H1 (cell line): ENCODE data around the gene SHCBP1L. TPM values are rescaled to one million over a fixed set of nuclear protein-coding genes. Genes with fewer than 3 reads are reported as not detected.

Source experiments
- EP300 ChIP-seq, 2 experiments: IDR thresholded peaks; 1 replicate in 1 of 2; 2 replicates in 1 of 2; pipeline ENCODE4 v1.6.1; 2011 to 2012; ENCODE audit warnings: low read depth in 2 of 2, low read length in 2 of 2, mild to moderate bottlenecking in 2 of 2, borderline replicate concordance in 1 of 2, inconsistent platforms in 1 of 2, moderate library complexity in 1 of 2
- GABPA ChIP-seq: IDR thresholded peaks from 2 replicates; pipeline ENCODE4 v1.6.1; 2011; ENCODE audit warnings: mild to moderate bottlenecking, low read length, moderate library complexity, borderline replicate concordance; ENCODE audit not compliant: insufficient read depth
- HDAC2 ChIP-seq, 2 experiments: fragments of 300-600 bp in 1 of 2; sonication (generic) in 1 of 2; IDR thresholded peaks; 2 replicates each; pipeline ENCODE4 v1.6.1; 2011 to 2012; ENCODE audit warnings: low read depth in 2 of 2, low read length in 2 of 2, mild to moderate bottlenecking in 2 of 2, moderate library complexity in 2 of 2, borderline replicate concordance in 1 of 2, inconsistent platforms in 1 of 2
- MAX ChIP-seq: IDR thresholded peaks from 2 replicates; pipeline ENCODE4 v1.6.1; 2012; ENCODE audit warnings: inconsistent platforms
- POU5F1 ChIP-seq: IDR thresholded peaks from 2 replicates; pipeline ENCODE4 v1.6.1; 2011; ENCODE audit warnings: low read depth, mild to moderate bottlenecking, low read length, moderate library complexity
- RNF2 ChIP-seq: fragments of 200-900, 300-1000 bp; sonication (generic); IDR thresholded peaks from 2 replicates; pipeline ENCODE4 v1.7.1; 2016; ENCODE audit warnings: borderline replicate concordance, low read depth, mild to moderate bottlenecking, antibody characterized with exemption, low read length; ENCODE audit not compliant: poor library complexity, severe bottlenecking; ENCODE audit errors: missing control alignments
- RXRA ChIP-seq: IDR thresholded peaks from 2 replicates; pipeline ENCODE4 v1.6.1; 2011; ENCODE audit warnings: low read depth, mild to moderate bottlenecking, low read length, moderate library complexity; ENCODE audit not compliant: insufficient read depth
- SIX5 ChIP-seq: IDR thresholded peaks from 2 replicates; pipeline ENCODE4 v1.6.1; 2011; ENCODE audit warnings: mild to moderate bottlenecking, low read depth, low read length
- TAF1 ChIP-seq: IDR thresholded peaks from 2 replicates; pipeline ENCODE4 v1.6.1; 2011; ENCODE audit warnings: mild to moderate bottlenecking, low read depth, low read length
- TAF7 ChIP-seq: optimal IDR thresholded peaks from 2 replicates; pipeline ENCODE3; 2011; ENCODE audit warnings: low read depth, mild to moderate bottlenecking, inconsistent platforms, low read length, moderate library complexity, borderline replicate concordance
- TBP ChIP-seq: IDR thresholded peaks from 2 replicates; pipeline ENCODE4 v1.6.1; 2011; ENCODE audit warnings: low read depth, low read length, improper control_type of control experiment
- polyA plus RNA-seq, 7 experiments: library from polyadenylated mRNA; depleted of rRNA in 3 of 7; stranded (reverse) in 5 of 7; unstranded in 2 of 7; fragments of >200 nt in 5 of 7; fragments of 200-250 nt in 2 of 7; gene quantifications; 1 replicate in 5 of 7; 2 replicates in 1 of 7; 4 replicates in 1 of 7; pipeline versions ENCODE4 v1.2.1 to v1.2.3, GENCODE V29; 2011 to 2013; ENCODE audit warnings: missing spikeins in 2 of 7, mixed read lengths in 2 of 7
- total RNA-seq: library from RNA; stranded (reverse); fragmentation: NEBNext Ultra II Directional; extraction: Animal tissue kit (Norgen Biotek cat#: 25700); gene quantifications from 2 replicates; pipeline ENCODE4 v1.2.1, GENCODE V29; 2021
- TF ChIP-seq, protein P1 (sequence below): IDR thresholded peaks from 2 replicates; pipeline ENCODE4 v1.6.1; 2011; ENCODE audit warnings: low read length, improper control_type of control experiment

SHCBP1L gene
- total and polyA plus RNA-seq, 2 of the 8 experiments (the other 6 are each of a cell fraction or from before 2014, with no cell fraction given) = not detected

DNA sequence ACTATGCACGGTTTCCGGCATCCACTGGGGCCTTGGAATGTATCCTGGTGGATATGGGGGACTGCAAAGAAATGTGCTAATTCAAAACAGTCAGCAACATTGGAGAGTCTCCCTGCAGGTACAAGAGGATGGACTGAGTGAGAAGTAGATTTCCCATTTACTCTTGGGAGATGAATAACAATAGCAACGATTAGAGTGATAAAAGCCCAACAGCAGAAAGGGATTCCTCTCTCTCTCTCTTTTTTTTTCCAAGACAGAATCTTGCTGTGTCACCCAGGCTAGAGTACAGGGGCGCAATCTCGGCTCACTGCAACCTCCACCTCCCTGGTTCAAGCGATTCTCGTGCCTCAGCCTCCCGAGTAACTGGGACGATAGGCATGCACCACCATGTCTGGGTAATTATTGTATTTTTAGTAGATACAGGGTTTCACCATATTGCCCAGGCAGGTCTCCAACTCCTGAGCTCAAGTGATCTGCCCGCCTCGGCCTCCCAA, 5.0 kb upstream of the SHCBP1L start (continued):
- TF ChIP-seq SIX5 = no peak
- TF ChIP-seq, protein P1, sequence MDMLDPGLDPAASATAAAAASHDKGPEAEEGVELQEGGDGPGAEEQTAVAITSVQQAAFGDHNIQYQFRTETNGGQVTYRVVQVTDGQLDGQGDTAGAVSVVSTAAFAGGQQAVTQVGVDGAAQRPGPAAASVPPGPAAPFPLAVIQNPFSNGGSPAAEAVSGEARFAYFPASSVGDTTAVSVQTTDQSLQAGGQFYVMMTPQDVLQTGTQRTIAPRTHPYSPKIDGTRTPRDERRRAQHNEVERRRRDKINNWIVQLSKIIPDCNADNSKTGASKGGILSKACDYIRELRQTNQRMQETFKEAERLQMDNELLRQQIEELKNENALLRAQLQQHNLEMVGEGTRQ = no peak
- TF ChIP-seq GABPA = no peak
- peak; percentile 97 for TF ChIP-seq POU5F1
- no peak for TF ChIP-seq RXRA
- TF ChIP-seq TAF7 = no peak
- peak in 1 of 2 experiments; percentile 82; a peak in 2 of 4 replicates for TF ChIP-seq HDAC2 (IDR thresholded peaks at IDR 0.05; ENCODE audit: borderline replicate concordance in 1 of 2, low read depth in 2 of 2, low read length in 2 of 2)
- TF ChIP-seq RNF2 = no peak
- no peak for TF ChIP-seq MAX
- TF ChIP-seq EP300 (IDR thresholded peaks at IDR 0.05; ENCODE audit: borderline replicate concordance in 1 of 2, low read depth in 2 of 2, low read length in 2 of 2) = peak in 1 of 2 experiments; percentile 95; a peak in 2 of 3 replicates
- TF ChIP-seq TBP = no peak
- no peak for TF ChIP-seq TAF1
- TF ChIP-seq, all 59 proteins: peak for 13
